NCI-H2196 (cell line): ENCODE results near the gene BIN1.
A peak's percentile ranks its signal among the peaks of the same experiment; 100 is the strongest.
"Not testable (repeated sequence)": the region's sequence is repeated elsewhere in the genome, so short reads cannot be mapped to it uniquely, and the experiment has no call there.

Experiments used
- DNase-seq: peaks from one replicate; lab custom pipeline; 2025; ENCODE audit not compliant: unreplicated experiment; lab: John Stamatoyannopoulos, UW

Gene BIN1

DNA sequence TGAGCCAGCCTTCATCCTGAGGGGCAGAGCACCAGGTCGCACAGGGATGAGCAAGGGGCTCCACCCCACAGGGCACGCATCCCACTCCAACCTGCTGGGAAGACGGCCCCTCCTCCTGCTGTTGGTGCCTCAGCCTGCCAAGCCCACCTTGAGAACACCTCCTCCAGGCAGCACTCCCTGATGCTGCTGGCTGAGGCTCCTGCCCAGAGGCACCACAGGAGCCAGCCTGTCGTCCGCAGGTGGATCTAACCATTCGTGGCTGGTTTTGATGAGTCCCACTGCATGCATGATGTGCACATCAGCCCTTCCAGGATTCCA, 58.4 kb downstream of the BIN1 start:
- no peak for DNase-seq

DNA sequence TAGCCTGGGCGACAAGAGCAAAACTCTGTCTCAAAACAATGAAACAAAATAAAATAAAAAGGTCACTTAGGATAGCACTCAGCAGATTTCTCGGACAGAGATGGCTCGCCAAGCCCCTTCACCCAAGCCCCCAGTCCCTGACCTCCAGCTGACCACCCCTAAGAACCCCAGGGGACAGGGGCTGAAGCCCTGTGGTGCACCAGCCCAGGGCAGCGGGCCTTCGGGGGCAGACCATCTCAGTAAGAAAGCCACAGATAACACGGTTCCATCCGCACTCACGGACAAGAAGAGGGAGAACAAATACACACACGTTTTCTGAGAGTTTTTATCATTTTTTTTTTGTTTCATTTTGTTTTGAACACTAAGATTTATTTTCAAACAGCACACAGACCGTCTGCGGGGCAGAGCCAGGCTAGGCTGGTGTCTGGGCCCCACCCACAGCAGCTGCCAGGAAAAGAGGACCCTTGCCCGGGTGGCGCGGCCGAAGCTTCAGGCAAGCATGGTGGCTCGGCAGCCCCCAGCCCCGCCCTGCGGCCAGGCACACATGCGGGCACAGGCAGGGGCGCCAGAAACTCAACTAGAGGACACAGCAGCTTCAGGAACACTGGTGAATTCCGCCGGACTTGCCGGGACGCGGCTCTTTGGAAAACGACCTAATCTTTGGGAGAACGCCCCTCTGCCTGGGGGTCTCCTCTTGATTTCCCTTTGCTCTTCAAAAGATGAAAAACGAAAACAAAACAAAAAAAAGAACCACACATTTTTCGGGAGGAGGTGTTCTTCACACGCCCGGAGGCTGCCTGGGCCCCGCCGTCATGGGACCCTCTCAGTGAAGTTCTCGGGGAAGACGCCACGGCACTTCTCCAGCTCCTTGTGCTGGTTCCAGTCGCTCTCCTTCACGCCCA, 59.0 kb downstream of the BIN1 start:
- no peak for DNase-seq

DNA sequence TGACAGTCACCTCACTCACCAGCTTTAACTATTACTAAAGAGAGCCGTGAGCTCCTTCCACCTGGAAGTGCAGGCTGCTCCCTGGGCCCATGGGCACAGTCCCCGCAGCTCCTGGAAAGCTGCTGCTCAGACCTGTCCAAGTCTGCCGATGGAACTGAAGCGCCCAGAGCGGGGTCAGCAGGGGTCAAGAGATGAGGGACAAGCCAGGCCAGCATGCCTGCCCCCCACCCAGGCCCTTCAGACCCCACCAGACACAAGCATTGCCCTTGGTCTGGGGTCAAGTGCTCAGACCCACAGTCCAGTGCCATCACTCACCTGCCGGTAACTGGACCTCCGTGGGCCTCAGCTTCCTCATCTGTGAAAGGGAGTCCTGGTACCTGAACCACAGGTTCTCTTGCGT, 59.9 kb downstream of the BIN1 start:
- DNase-seq: no peak

DNA sequence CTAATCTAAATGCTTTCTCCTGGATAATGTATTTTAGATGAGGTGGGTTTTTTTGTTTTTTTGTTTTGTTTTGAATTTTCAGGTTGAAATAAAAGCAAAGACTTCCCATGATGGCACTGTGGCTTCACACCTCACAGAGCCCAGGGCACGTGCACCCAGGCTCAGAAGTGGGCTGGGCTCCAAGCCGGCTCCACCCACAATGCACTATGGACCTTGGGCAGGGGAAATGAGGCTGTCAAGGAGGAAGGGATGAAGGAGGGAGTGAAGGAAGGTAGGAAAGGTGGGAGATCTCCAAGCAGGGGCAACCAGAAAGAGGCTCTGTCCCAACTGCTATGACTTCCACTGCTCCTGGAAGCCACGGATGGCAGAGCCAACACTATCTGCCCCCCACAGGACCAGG, 60.4 kb downstream of the BIN1 start:
- DNase-seq: no peak

DNA sequence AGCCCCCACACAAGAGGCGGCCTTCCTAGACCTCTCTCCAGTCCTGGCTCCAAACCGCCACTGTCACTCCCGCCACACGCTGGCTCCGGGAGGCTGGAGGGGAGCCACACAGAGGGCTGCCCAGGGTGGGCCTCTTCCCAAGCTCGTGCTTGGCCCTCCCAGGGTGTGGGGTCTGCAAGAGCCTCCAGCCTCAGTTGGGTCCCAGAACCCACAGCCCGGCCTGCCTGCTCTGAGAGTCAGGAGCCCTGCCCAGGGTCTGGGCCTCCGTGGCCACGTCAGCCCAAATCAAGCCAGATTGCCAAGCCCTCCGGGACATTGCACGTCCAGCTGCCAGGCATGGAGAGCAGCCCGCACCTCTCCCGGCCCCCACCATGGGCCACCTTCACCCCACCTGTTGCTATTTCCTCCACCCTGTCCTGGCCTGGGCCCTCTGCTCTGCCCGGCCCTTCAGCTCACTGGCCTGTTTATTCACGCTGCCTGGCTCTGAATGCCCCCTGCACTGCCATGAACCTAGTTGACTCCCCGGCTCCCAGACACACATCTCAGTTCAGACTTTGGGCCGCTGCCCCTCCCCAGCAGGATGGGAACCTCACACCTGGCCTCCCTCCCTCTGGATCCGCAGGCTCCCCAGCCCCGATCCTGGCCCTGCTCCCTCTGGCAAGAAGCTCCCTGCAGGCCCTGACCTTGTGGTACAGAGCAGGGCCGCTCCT, 61.0 kb downstream of the BIN1 start:
- DNase-seq: no peak

DNA sequence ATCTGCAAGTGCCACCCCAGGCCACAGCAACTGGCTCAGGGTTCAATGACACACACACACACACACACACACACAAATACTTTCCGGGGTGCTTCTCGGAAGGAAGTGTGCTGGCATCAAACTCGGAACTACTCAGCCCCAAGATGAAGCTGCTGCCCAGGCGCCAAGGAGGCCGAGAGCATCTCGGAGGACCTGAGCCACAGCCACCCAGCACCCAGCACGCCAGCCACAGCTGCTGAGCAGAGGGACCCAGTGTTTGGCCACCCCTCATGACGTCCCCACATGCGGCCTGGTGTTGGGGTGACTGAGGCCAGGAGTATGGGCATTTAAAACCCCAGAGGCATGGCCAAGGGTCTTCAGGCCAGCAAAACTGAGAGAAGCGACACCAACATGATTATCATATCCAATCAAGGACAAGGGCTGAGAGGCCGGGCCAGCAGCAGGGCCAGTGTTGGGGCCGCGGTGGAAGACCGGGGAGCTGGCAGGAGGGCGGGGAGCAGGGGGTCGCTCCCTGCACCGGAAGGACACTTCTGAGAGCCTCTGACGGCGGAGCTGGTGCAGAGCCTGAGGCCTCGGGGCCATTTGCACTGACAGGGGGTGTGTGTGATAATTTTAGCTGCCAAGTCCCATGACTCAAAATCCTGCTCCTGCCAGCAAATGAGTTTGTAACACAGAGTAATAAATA, 61.8 kb downstream of the BIN1 start:
- DNase-seq: no peak

DNA sequence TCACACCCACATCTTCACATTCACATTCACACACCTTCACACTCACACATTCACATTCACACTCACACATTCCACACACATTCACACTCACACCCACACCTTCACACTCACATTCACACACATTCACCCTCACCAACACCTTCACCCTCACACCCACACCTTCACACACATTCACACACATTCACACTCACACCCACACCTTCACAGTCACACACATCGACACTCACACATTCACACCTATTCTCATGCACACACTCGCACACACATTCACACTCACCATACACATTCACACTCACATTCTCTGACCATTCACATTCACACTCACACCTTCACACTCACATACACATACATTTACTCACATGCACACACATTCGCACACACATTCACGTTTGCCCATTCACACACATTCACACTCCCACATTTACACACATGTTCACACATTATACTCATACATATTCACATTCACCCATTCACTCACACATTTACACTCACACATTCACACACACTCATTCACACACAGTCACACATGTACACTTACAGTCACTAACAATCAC, 62.7 kb downstream of the BIN1 start:
- no peak for DNase-seq

DNA sequence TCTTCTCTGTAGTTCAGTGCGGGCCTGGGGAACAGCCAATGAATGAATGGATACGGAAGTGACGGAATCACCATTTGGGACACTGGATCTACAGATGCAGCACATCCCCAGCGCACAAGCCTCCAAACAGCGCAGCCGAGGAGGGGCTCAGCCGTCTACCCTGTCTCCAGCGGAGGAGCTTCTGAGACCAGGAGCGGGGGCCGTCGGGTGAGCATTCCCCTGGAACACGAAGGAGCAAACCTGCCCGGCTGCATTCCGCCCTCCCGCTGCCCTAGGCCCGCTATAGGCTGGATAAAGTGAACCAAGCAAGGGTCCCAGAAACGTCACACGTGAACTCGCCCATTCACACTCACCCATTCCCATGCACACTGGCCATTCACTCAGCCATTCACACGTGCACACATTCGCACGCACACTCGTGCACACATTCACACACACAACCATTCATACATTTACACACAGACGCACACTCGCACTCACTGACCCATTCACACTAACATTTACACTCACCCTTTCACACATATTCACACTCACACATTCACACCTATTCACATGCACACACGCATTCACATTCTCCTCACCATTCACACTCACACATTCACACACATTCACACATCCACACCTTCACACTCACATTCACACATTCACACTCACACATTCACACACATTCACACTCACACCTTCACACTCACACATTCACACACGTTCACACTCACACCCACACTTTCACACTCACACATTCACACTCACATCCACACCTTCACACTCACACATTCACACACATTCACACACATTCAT, 63.4 kb downstream of the BIN1 start:
- no peak for DNase-seq

DNA sequence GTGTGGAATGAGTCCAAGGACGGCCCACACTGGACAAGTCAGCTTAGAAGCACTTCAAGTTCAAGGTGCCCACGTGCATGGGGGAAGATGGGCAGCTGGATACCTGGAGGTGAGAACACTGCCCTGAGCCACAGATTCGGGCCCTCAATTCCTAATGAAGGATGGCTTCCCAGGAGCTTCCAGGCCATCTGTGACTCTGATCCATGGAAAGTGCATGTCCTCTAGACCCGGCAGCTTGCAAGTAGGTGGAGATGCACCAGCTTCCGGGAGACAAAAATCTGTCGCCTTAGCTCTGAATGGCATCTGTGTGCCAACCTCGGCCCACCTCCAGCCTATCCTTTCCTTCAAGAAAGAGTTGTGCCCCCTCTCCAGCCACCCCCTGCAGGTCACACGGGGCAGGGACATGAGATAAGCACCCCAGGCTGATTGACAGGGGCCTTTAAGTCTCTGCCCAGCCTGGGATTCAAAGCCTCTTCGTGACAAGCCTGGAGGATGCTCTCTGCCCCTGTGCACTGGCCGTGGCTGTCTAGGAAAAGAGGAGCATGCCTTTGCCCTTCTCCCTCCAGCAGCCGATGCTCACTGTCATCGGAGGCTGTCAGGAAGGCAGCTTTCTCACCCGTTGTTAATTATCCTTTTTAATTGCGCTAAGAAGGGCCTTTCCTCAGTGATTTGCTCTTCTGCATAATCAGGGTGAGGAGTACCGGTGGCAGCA, 65.5 kb downstream of the BIN1 start:
- no peak for DNase-seq

DNA sequence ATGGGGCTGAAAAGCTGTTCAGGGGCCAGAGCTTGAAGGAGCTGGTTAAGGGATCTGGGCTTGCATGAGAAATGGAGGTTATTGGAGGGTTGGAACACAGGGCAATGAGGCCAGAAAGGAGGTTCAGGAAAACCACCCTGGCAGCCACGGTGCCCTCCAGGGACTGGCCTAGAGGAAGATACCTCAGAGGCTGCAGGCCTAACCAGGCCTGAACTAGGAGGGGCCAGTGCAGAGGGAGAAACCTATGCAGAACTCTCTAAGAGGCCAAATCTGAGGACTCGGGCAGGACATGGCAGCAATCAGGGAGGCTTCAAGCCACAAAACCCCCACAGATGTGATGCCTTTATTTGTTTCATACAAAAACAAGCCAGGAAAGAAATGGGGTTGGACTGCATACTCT, 66.8 kb downstream of the BIN1 start:
- DNase-seq: no peak

DNA sequence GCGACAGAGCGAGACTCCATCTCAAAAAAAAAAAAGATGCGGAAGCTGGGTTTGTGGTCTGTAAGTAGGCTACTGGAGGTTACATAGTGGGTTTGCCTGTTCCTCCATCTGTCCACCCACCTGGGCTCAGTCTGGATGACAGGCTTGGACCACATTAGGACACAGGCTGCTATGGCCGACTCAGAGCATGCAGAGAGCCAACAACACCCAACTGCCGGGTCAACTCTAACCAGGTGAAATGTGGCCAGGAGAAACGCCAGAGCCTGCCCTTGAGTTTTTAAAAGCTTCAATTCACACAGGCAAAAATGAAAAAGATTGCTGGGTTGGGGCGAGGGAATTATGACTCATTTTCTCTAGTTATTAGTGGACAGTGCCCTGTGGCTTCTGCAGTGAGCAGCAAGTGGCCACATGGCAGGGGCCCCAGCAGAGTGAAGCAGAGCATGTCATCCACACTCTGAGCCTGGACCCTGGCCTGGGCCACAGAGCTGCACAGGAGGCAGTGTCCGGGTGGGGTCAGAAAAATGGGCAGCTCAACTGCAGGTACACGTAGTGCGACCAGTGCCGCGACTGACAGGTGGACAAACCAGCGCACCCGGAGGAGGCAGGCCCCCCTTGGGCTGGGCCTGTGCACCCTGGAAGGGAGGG, 67.4 kb downstream of the BIN1 start:
- no peak for DNase-seq

DNA sequence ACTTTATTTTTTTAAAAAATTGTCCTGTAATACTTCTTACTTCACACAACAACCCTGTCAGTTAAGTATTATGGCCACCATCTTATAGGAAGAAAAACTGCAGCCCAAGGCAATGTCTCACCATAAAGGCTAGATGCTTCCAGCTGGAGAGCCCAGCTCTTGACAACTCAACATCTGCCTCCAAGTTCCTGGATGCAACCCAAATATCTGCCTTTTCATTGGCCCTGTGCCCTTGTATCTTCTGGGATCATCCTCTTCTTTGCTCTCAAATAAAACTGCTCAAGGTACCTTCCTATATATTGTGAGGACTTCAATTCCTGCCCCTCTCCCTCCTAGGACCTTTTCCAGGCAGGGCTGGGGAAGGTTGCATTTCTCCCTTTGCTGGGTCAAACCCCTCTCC, 69.5 kb downstream of the BIN1 start:
- DNase-seq: peak; percentile 43

DNA sequence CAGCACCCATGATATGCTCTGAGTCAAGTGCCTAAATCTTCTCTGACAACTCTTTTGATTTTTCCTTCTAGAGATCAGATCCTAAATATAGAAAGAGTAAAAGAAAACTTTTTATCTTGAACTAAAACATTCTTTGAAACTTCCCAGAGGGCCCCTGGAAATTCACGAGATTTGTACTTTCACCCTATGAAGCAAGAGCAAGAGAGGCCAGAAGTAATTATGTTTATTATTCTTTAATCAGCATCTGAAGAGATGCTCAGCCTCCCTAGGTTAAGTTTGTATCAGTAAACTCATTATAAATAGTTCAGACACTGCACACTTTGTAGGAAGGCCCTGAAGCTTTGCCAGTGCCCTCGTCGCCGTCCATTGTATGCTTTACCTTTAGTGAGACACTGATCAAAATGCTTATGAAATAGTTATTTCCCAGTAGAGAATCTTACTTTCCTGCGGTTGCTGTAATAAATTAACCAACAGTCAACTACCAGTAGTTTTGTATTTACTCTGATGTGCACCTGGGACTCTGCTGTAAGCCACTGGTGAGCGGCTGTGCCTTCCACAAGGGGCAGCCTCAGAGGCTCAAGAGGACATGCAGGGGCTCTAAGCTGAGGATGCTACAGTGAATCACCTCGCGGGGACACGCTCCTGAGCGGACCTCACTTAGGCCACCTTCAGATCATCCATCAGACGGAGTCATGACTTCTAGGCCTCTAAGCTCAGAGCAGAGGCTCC, 71.9 kb downstream of the BIN1 start:
- no peak for DNase-seq

DNA sequence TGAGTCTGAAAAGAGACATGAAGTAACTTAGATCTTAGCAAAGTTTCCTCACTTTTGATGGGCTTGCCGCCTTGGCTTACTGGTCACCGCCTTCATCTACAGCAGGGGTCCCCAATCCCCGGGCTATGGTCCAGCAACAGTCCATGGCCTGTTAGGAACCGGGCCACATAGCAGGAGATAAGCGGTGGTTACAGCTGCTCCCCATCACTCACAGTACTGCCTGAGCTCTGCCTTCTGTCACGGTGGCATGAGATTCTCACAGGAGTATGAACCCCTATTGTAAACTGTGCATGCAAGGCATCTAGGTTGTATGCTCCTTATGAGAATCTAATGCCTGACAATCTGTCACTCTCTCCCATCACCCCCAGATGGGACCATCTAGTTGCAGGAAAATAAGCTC, 72.9 kb downstream of the BIN1 start:
- no peak for DNase-seq

DNA sequence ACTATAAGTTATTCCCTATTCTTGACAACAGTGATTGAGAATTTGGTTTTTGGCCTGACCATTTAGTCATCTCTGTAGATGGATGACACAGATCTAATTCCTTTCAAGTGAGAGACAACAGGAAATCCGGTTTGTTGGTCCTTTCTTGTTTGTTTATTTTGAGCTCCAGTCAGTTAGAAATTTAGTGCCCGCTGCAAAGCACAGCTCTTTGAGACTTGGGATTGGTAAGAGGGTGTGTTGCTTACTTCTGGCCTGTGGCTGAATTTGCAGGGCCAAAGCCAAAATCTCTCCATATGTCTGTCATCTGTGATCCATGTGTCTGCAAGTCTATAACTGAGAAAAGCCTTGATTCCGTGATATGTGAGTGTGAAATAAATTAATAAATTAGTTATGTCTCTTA, 74.3 kb downstream of the BIN1 start:
- no peak for DNase-seq

DNA sequence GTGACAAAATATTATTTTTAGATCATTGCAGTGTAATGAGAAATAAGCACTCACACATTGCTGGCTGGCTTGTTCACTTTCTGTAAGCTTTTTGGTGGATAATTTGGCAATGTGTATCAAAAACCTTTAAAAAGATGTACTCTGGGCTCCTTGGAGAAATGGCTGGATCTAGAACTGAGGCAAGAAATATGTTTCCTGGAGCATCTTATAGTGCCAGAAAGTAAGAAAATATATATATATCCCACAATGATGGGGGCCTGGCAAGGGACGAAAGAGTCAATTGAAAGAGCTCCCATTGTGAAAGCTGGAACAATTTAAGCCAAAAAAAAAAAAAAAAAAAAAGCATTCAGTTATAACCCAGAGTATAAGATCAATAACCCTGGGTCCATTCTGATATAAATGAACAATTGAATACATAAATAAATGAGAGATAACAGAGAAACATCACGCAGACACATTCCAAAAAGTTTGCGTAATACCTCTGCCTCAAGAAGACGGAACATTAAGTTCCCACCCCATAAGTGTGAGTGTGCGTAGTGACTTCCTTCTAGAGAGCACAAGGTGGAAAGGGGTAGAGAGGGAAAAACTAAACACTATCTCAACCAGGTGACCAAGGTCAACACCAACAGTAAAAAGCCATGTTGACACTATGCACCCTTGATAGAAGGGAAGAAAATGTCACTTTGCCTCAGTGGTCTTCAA, 77.5 kb downstream of the BIN1 start:
- no peak for DNase-seq

DNA sequence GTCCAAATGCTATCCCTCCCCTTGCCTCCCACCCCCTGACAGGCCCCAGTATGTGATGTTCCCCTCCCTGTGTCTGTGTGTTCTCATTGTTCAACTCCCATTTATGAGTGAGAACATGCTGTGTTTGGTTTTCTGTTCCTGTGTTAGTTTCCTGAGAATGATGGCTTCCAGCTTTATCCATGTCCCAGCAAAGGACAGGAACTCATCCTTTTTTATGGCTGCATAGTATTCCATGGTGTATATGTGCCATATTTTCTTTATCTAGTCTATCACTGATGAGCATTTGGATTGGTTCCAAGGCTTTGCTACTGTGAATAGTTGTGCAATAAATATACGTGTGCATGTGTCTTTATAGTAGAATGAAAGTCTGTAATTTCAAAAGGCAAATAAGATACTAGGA, 78.2 kb downstream of the BIN1 start:
- DNase-seq: not testable (repeated sequence)

DNA sequence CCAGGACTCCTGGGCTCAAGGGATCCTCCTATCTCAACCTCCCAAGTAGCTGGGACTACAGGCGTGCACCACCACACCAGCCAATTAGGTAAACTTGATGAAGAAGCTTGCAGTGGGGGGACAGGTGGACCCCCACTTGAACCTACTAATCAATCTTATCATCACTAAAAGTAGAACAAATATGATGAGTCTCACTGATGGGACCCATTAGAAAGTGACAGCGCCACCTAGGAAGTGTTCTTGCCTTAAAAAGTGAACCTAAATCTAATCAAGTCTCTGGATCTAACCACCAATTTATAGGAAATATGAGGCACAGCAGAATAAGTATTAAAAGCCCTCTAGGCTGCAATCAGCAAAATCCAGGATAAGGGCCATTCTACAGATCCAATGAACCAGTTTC, 79.2 kb downstream of the BIN1 start:
- no peak for DNase-seq
